Tongue (tissue), 2 donors: ENCODE data around the gene FZD2. TPM values are rescaled to one million over a fixed set of nuclear protein-coding genes. Genes with fewer than 3 reads are reported as not detected.

ENCODE experiments used
- DNase-seq: peaks from one replicate; pipeline ENCODE4 v3.0.0-alpha.2; 2015
- total RNA-seq: library from RNA; depleted of rRNA; stranded (reverse); fragments of >200 nt; gene quantifications from one replicate; pipeline ENCODE4 v1.2.3, GENCODE V29; 2014

Gene FZD2
- total RNA-seq, 1 donor from 2014 or later, result 11.6 TPM

DNA sequence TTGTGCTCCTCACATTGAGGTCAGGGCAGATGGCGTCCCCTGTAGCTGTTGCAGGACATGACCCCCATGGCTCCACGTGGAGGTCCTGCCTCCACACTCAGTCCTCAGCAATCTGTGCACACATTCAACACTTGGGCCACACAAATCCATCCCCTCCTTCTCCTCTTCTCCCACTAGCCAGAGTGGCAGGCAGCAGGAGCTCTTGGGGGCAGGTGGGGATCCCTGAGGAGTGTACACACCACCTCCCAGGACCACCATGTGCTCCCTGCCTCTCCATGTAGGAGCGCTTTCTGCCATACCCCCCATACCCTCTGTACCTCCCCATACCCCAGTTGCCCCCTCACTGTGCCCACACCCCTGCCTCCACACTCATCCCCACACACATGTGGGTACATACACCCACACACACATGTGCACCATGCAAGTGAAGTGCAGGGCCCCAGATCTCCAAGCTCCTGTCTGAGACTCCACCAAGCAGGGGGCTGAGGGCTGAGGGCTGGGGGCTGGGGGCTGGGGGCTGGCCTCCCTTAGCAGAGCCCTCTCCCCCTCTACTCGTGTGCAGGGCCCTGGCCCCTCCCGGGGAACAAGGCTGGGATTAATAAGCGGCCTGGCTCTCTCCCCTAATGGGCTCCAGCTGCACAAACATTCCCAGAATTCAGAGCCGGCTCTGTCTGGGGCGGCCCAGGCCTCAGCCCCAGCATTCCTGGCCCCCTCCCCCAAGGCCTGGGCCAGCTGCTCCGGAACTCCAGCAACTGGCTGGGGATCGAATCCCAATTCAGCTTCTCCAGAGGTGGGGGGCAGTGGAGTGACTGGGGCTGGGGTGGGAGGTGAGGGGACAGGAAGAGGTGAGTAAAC lies 50.8 kb downstream of the FZD2 start:
- peak; percentile 93 for DNase-seq

GRCh38 chr17:44608727-44609435 lies 51.6 kb downstream of the FZD2 start:
- DNase-seq, result no peak

GRCh38 chr17:44610331-44610730 lies 53.0 kb downstream of the FZD2 start:
- no peak for DNase-seq

Other genes starting within 250 kb of the FZD2 start
- 5.9 TPM for gene RUNDC3A, start 248.9 kb upstream of the FZD2 start, total RNA-seq
- gene SLC25A39, start 232.7 kb upstream of the FZD2 start, total RNA-seq, result 44.7 TPM
- gene GRN, start 212.2 kb upstream of the FZD2 start, total RNA-seq, result 137 TPM
- gene FAM171A2, start 193.6 kb upstream of the FZD2 start, total RNA-seq, result 9.9 TPM
- gene ITGA2B, start 167.8 kb upstream of the FZD2 start, total RNA-seq, result 3.8 TPM
- 47.1 TPM for gene GPATCH8, start 54.1 kb upstream of the FZD2 start, total RNA-seq
- gene MEIOC, start 99.0 kb downstream of the FZD2 start, total RNA-seq, result not detected
- 42.2 TPM for gene CCDC43, start 132.3 kb downstream of the FZD2 start, total RNA-seq
- 5.3 TPM for gene DBF4B, start 151.2 kb downstream of the FZD2 start, total RNA-seq
- gene ADAM11, start 201.5 kb downstream of the FZD2 start, total RNA-seq, result 0.72 TPM